ENCODE data around the gene FGG. TPM values are rescaled to one million over a fixed set of nuclear protein-coding genes. Genes with fewer than 3 reads are reported as not detected.
"Not testable (repeated sequence)": the region's sequence is repeated elsewhere in the genome, so short reads cannot be mapped to it uniquely, and the experiment has no call there.

The FGG gene
- polyA plus RNA-seq, 1 donor (not counting 4 experiments of a cell fraction or from before 2014, with no cell fraction given) = 0.17 TPM

DNA sequence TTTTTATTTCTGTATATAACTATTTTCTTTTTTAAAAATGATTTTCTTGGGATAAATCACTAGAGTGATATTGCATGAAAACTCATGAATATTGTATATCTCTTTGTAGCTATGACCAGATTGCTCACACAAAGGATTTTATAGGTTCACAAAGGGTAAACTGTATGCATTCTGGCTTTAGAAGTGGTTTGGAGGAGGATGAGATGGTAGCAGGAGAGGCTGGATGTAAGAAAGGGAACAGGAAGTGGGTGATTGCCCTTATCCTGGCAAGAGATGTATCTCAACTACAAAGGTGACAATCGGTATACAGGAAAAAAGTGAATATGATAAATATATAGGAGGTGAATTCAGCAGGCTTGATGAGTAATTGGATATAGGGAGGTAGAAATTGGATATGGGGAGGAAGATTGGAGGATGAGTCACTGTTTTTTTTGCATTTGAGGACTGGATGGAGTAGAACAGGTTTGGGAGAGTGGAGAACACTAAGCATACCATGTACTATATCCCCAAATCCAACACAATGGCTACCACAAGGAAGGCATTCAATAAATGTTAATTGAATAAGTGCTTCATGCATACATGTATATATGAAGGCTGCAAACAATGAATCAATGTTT, 9.9 kb downstream of the FGG start:
- Histone ChIP-seq H2AFZ (ENCODE audit: control insufficient read depth, low read length) (no peak overlapping the region), H3K4me1 (ENCODE audit: control insufficient read depth, extremely low read depth, insufficient read depth, low read length) (peaks cover 14% of the 10 kb centered on the region), H3K36me3 (ENCODE audit: control insufficient read depth in 2 of 2, extremely low read depth in 1 of 2, insufficient read depth in 2 of 2, low read length in 2 of 2) (no peaks in the 10 kb centered on the region), H3K9me1 (ENCODE audit: control insufficient read depth, extremely low read depth, insufficient read depth, low read length) (no peaks in the 10 kb centered on the region), H3K9me3 (ENCODE audit: control insufficient read depth, low read depth, low read length) (no peaks in the 10 kb centered on the region), H3K27ac (ENCODE audit: control insufficient read depth, insufficient read depth, low read length) (no peak overlapping the region), H3K27me3 (ENCODE audit: control insufficient read depth, extremely low read depth, insufficient read depth, low read length) (no peaks in the 10 kb centered on the region), H3K4me2 (ENCODE audit: control insufficient read depth, extremely low read depth, insufficient read depth, low read depth, low read length) (no peak overlapping the region), H4K20me1 (ENCODE audit: control insufficient read depth, extremely low read depth, insufficient read depth, low read length) (no peaks in the 10 kb centered on the region), H3K4me3 (ENCODE audit: control insufficient read depth in 2 of 3, extremely low read depth in 1 of 3, insufficient read depth in 2 of 3, low read depth in 1 of 3, low read length in 3 of 3) (no peak overlapping the region), H3K79me2 (ENCODE audit: control insufficient read depth, insufficient read depth, low read length) (no peaks in the 10 kb centered on the region), H3K9ac (ENCODE audit: control insufficient read depth, extremely low read depth, insufficient read depth, low read length) (no peak overlapping the region)
- no peak for FAIRE-seq
- no peak for TF ChIP-seq EZH2 (IDR thresholded peaks at IDR 0.05; ENCODE audit: low read length)
- TF ChIP-seq, protein P1, sequence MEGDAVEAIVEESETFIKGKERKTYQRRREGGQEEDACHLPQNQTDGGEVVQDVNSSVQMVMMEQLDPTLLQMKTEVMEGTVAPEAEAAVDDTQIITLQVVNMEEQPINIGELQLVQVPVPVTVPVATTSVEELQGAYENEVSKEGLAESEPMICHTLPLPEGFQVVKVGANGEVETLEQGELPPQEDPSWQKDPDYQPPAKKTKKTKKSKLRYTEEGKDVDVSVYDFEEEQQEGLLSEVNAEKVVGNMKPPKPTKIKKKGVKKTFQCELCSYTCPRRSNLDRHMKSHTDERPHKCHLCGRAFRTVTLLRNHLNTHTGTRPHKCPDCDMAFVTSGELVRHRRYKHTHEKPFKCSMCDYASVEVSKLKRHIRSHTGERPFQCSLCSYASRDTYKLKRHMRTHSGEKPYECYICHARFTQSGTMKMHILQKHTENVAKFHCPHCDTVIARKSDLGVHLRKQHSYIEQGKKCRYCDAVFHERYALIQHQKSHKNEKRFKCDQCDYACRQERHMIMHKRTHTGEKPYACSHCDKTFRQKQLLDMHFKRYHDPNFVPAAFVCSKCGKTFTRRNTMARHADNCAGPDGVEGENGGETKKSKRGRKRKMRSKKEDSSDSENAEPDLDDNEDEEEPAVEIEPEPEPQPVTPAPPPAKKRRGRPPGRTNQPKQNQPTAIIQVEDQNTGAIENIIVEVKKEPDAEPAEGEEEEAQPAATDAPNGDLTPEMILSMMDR (optimal IDR thresholded peaks at IDR 0.05 in 1 of 3, IDR thresholded peaks at IDR 0.05 in 1 of 3, conservative IDR thresholded peaks at IDR 0.05 in 1 of 3; ENCODE audit: extremely low read depth in 1 of 3, insufficient read depth in 2 of 3, low read length in 3 of 3) = no peak
- dilution Hi-C loops (cut with MboI; ENCODE audit: extremely low pct_ligation_motif_present, low sequenced_read_pairs) = no loop called here
- DNase-seq (ENCODE audit: low read depth, low spot score) = no peak

DNA sequence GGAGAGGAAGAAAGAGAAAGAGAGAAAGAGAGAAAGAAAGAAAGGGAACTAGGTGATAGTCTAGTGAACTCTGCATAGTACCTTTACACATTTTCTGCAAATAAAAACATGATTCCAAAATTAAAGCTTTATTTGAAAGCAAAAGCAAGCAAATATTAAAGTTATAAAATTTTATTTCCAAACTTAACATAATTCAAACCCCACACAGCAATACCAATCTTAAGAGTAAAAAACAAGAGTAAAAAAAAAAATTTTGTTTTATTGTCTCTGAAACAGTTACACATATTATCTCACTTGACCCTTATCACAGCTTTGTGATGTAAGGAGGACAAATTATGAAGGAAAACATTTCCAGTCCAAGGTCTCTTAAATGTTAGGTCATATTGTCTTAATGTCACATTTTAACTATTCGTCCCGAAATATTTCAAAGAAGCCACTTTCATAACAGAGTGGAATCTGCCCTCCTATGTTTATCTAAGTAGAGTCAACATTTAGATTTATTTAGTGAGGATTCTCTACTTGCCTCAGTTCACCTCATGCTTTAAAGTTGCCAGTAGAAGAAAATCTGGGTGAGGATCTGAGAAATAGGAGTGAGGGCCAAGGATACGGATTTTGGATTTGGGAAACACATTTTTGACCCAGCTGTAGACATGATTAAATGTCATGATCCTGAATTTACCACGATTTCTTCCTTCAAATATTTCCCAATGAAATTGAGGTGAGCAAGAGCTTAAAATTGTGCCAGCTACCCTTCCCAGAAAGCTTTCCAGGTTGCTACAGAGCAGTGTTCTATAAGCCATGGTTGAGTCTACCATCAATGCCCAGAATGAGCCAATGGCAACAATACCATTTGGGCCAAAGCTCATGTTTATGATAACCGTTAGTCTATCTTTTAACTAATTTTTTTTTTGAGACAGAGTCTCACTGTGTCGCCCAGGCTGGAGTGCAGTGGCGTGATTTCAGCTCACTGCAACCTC, 14.4 kb downstream of the FGG start:
- no peak for FAIRE-seq
- TF ChIP-seq, protein P1 (optimal IDR thresholded peaks at IDR 0.05 in 1 of 3, IDR thresholded peaks at IDR 0.05 in 1 of 3, conservative IDR thresholded peaks at IDR 0.05 in 1 of 3; ENCODE audit: extremely low read depth in 1 of 3, insufficient read depth in 2 of 3, low read length in 3 of 3) = no peak
- no peak for TF ChIP-seq EZH2 (IDR thresholded peaks at IDR 0.05; ENCODE audit: low read length)

DNA sequence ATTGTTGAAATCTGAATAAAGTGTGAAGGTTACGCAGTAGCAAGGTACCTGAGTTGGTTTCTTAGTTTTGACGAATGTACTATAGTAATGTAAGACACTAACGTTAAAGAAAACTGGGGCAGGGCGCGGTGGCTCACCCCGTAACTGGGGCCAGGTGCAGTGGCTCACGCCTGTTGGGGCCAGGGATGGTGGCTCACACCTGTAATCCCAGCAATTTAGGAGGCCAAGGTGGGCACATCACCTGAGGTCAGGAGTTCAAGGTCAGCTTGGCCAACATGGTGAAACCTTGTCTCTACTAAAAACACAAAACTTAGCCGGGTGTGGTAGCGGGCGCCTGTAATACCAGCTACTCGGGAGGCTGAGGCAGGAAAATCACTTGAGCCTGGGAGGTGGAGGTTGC, 15.2 kb downstream of the FGG start:
- dilution Hi-C loops (cut with MboI; ENCODE audit: extremely low pct_ligation_motif_present, low sequenced_read_pairs); FAIRE-seq: not testable (repeated sequence)

More for the DNA sequence above, 14.4 kb downstream of the FGG start:
- no peak overlapping the region for H2AFZ ChIP-seq (ENCODE audit: control insufficient read depth, low read length)
- no peak overlapping the region for H3K9ac ChIP-seq (ENCODE audit: control insufficient read depth, extremely low read depth, insufficient read depth, low read length)
- no peak overlapping the region for H3K4me2 ChIP-seq (ENCODE audit: control insufficient read depth, extremely low read depth, insufficient read depth, low read depth, low read length)
- no peaks in the 10 kb centered on the region for H3K27me3 ChIP-seq (ENCODE audit: control insufficient read depth, extremely low read depth, insufficient read depth, low read length)
- H3K4me1 ChIP-seq (ENCODE audit: control insufficient read depth, extremely low read depth, insufficient read depth, low read length) = peaks cover 7% of the 10 kb centered on the region
- dilution Hi-C loops (cut with MboI; ENCODE audit: extremely low pct_ligation_motif_present, low sequenced_read_pairs) = no loop called here
- DNase-seq (ENCODE audit: low read depth, low spot score) = no peak
- no peak overlapping the region for H3K27ac ChIP-seq (ENCODE audit: control insufficient read depth, insufficient read depth, low read length)
- no peaks in the 10 kb centered on the region for H4K20me1 ChIP-seq (ENCODE audit: control insufficient read depth, extremely low read depth, insufficient read depth, low read length)
- no peaks in the 10 kb centered on the region for H3K9me1 ChIP-seq (ENCODE audit: control insufficient read depth, extremely low read depth, insufficient read depth, low read length)
- no peak overlapping the region for H3K4me3 ChIP-seq (ENCODE audit: control insufficient read depth in 2 of 3, extremely low read depth in 1 of 3, insufficient read depth in 2 of 3, low read depth in 1 of 3, low read length in 3 of 3)
- no peaks in the 10 kb centered on the region for H3K36me3 ChIP-seq (ENCODE audit: control insufficient read depth in 2 of 2, extremely low read depth in 1 of 2, insufficient read depth in 2 of 2, low read length in 2 of 2)
- H3K9me3 ChIP-seq (ENCODE audit: control insufficient read depth, low read depth, low read length) = no peaks in the 10 kb centered on the region
- no peaks in the 10 kb centered on the region for H3K79me2 ChIP-seq (ENCODE audit: control insufficient read depth, insufficient read depth, low read length)

More for the DNA sequence above, 15.2 kb downstream of the FGG start:
- H3K27ac ChIP-seq (ENCODE audit: control insufficient read depth, insufficient read depth, low read length); H3K4me2 ChIP-seq (ENCODE audit: control insufficient read depth, extremely low read depth, insufficient read depth, low read depth, low read length); H2AFZ ChIP-seq (ENCODE audit: control insufficient read depth, low read length); H3K27me3 ChIP-seq (ENCODE audit: control insufficient read depth, extremely low read depth, insufficient read depth, low read length); H3K36me3 ChIP-seq (ENCODE audit: control insufficient read depth in 2 of 2, extremely low read depth in 1 of 2, insufficient read depth in 2 of 2, low read length in 2 of 2); H4K20me1 ChIP-seq (ENCODE audit: control insufficient read depth, extremely low read depth, insufficient read depth, low read length); DNase-seq (ENCODE audit: low read depth, low spot score); H3K79me2 ChIP-seq (ENCODE audit: control insufficient read depth, insufficient read depth, low read length); H3K9me3 ChIP-seq (ENCODE audit: control insufficient read depth, low read depth, low read length); H3K4me3 ChIP-seq (ENCODE audit: control insufficient read depth in 2 of 3, extremely low read depth in 1 of 3, insufficient read depth in 2 of 3, low read depth in 1 of 3, low read length in 3 of 3); H3K9ac ChIP-seq (ENCODE audit: control insufficient read depth, extremely low read depth, insufficient read depth, low read length); H3K9me1 ChIP-seq (ENCODE audit: control insufficient read depth, extremely low read depth, insufficient read depth, low read length); H3K4me1 ChIP-seq (ENCODE audit: control insufficient read depth, extremely low read depth, insufficient read depth, low read length): not testable (repeated sequence)
